AG09309 (cell line): ENCODE results near the gene TACC2.

Source experiments
- DNase-seq: peaks from one replicate; pipeline ENCODE4 v3.0.0-alpha.2; 2010; ENCODE audit warnings: low read depth
- H3K4me3 ChIP-seq: 2 replicates; pipeline ENCODE4 v1.5.1; 2011; ENCODE audit warnings: mild to moderate bottlenecking, low read depth, low read length, moderate library complexity; ENCODE audit not compliant: control insufficient read depth
- CTCF ChIP-seq: IDR thresholded peaks from 2 replicates; pipeline ENCODE4 v1.5.1; 2011; ENCODE audit warnings: mild to moderate bottlenecking, low read depth, low read length, inconsistent platforms; ENCODE audit not compliant: insufficient read depth, control insufficient read depth; ENCODE audit errors: missing control alignments

Gene TACC2

GRCh38 chr10:122190176-122190943 lies 201.4 kb downstream of the TACC2 start:
- TF ChIP-seq CTCF, result no peak
- DNase-seq, result no peak
- H3K4me3 ChIP-seq, result no peak overlapping the region

- TF ChIP-seq CTCF, result no peak
- no peak for DNase-seq
- no peak overlapping the region for H3K4me3 ChIP-seq
These were observed 203.1 kb downstream of the TACC2 start for GRCh38 chr10:122191936-122192541.

GRCh38 chr10:122194251-122194650 lies 205.3 kb downstream of the TACC2 start:
- H3K4me3 ChIP-seq, result no peak overlapping the region
- TF ChIP-seq CTCF, result no peak
- no peak for DNase-seq

GRCh38 chr10:122196218-122196617 lies 207.3 kb downstream of the TACC2 start:
- no peak for TF ChIP-seq CTCF
- no peak overlapping the region for H3K4me3 ChIP-seq
- no peak for DNase-seq

GRCh38 chr10:122197611-122198222 lies 208.8 kb downstream of the TACC2 start:
- no peak for DNase-seq
- no peak for TF ChIP-seq CTCF
- H3K4me3 ChIP-seq, result no peak overlapping the region

- DNase-seq, result no peak
- TF ChIP-seq CTCF, result no peak
- no peak overlapping the region for H3K4me3 ChIP-seq
These were observed 209.7 kb downstream of the TACC2 start for GRCh38 chr10:122198631-122199030.
